ENCODE data around the gene SCN8A.

DNA sequence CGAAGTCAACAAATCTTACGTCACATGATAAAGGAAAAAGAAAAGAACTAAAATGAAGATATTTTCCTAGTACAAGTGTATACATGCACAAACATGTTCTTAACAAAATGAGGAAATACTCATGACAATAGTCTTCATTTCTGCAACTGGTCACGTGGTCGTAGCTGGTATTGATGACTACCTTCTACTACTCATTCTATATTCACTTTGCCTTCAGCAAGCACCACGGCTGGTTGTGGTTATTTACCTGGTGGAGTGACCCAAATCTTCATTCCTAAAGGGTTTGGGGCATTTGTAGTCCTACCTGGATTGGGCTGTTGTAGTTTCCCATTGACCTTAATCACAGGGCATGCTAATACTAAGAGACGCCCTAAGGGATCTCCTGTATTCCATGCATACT lies 206.3 kb downstream of the SCN8A start:
- TF ChIP-seq, protein P1, sequence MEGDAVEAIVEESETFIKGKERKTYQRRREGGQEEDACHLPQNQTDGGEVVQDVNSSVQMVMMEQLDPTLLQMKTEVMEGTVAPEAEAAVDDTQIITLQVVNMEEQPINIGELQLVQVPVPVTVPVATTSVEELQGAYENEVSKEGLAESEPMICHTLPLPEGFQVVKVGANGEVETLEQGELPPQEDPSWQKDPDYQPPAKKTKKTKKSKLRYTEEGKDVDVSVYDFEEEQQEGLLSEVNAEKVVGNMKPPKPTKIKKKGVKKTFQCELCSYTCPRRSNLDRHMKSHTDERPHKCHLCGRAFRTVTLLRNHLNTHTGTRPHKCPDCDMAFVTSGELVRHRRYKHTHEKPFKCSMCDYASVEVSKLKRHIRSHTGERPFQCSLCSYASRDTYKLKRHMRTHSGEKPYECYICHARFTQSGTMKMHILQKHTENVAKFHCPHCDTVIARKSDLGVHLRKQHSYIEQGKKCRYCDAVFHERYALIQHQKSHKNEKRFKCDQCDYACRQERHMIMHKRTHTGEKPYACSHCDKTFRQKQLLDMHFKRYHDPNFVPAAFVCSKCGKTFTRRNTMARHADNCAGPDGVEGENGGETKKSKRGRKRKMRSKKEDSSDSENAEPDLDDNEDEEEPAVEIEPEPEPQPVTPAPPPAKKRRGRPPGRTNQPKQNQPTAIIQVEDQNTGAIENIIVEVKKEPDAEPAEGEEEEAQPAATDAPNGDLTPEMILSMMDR (IDR thresholded peaks at IDR 0.05), result no peak
- TF ChIP-seq POLR2A (IDR thresholded peaks at IDR 0.05), result no peak
